Loucy (cell line): ENCODE data around the gene SLC7A6OS.

Experiments used
- H2AFZ ChIP-seq: fragments of 200-600 bp; sonication (generic); 2 replicates; pipeline ENCODE4 v1.6.0; 2016; ENCODE audit warnings: antibody characterized with exemption, mild to moderate bottlenecking, low read length, moderate library complexity
- H3F3A ChIP-seq: fragments of 200-600 bp; 2 replicates; pipeline ENCODE4 v1.6.0; 2016; ENCODE audit warnings: antibody characterized with exemption, low read depth, mild to moderate bottlenecking
- H3K27me3 ChIP-seq: fragments of 200-600 bp; sonication (generic); 2 replicates; pipeline ENCODE4 v1.6.1; 2014; ENCODE audit warnings: low read length, mild to moderate bottlenecking; ENCODE audit not compliant: insufficient read depth, poor library complexity, severe bottlenecking
- H3K36me3 ChIP-seq: fragments of 200-600 bp; sonication (generic); 2 replicates; pipeline ENCODE4 v1.6.1; 2016; ENCODE audit warnings: low read length; ENCODE audit not compliant: insufficient read depth
- H3K4me1 ChIP-seq: fragments of 200-600 bp; sonication (generic); 2 replicates; pipeline ENCODE4 v1.5.1; 2014; ENCODE audit warnings: low read length, mild to moderate bottlenecking; ENCODE audit not compliant: insufficient read depth, poor library complexity, severe bottlenecking
- H3K4me2 ChIP-seq: fragments of 200-600 bp; sonication (generic); 2 replicates; pipeline ENCODE4 v1.6.0; 2014; ENCODE audit warnings: antibody characterized with exemption, low read length, low read depth, mild to moderate bottlenecking; ENCODE audit not compliant: poor library complexity, severe bottlenecking
- H3K4me3 ChIP-seq: fragments of 200-600 bp; sonication (generic); 2 replicates; pipeline ENCODE4 v1.5.1; 2014; ENCODE audit warnings: low read length, mild to moderate bottlenecking, mixed read lengths; ENCODE audit not compliant: poor library complexity, severe bottlenecking
- H3K79me2 ChIP-seq: fragments of 200-600 bp; sonication (generic); 2 replicates; pipeline ENCODE4 v1.6.1; 2014; ENCODE audit warnings: low read length; ENCODE audit not compliant: insufficient read depth
- H3K9ac ChIP-seq: fragments of 200-600 bp; sonication (generic); 2 replicates; pipeline ENCODE4 v1.6.0; 2014; ENCODE audit warnings: mild to moderate bottlenecking, low read depth, low read length, moderate library complexity; ENCODE audit not compliant: poor library complexity, severe bottlenecking
- H3K9me2 ChIP-seq: fragments of 200-600 bp; sonication (generic); replicated peaks from 2 replicates; pipeline ENCODE4 v1.6.1; 2016; ENCODE audit warnings: low read depth, low read length, mixed read lengths
- H3K9me3 ChIP-seq: fragments of 200-600 bp; sonication (generic); 2 replicates; pipeline ENCODE4 v1.6.1; 2014; ENCODE audit warnings: mild to moderate bottlenecking, antibody characterized with exemption, low read length, low read depth; ENCODE audit not compliant: insufficient read depth
- H4K20me1 ChIP-seq: fragments of 200-600 bp; sonication (generic); 2 replicates; pipeline ENCODE4 v1.6.0; 2014; ENCODE audit warnings: antibody characterized with exemption, low read length, mild to moderate bottlenecking; ENCODE audit not compliant: insufficient read depth, poor library complexity, severe bottlenecking
- CTCF ChIP-seq: fragments of 200-600 bp; sonication (generic); conservative IDR thresholded peaks from 2 replicates; pipeline ENCODE4 v1.5.1; 2014; ENCODE audit warnings: mild to moderate bottlenecking, antibody characterized with exemption, low read length
- EZH2phosphoT487 ChIP-seq: fragments of 200-600 bp; IDR thresholded peaks from 2 replicates; pipeline ENCODE4 v1.6.1; 2018; ENCODE audit warnings: antibody characterized with exemption, mild to moderate bottlenecking, moderate library complexity, borderline replicate concordance

The SLC7A6OS gene

DNA sequence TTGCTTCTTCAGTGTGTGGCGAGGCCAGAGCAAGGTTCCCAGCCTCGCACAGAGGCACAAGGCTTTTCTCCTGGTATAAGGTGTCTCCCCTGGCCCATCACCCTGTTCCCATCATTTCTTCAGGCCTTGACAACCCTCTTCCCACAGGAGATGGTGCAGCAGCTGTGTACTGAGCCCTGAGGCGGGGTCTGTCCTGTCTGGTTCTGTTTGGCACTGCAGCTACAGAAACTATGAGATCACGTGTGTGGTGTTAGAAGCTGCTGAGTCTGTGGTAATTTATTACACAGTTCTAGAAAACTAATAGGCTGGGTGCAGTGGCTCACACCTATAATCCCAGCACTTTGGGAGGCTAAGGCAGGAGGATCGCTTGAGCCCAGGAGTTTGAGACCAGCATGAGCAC is 58.4 kb downstream of the SLC7A6OS start:
- Histone ChIP-seq H3F3A (no peaks in the 10 kb centered on the region), H2AFZ (no peak overlapping the region), H3K36me3 (peaks cover 13% of the 10 kb centered on the region; the same call in 1 of the 2 replicates), H3K27me3 (no peaks in the 10 kb centered on the region), H3K79me2 (no peaks in the 10 kb centered on the region), H3K4me2 (no peak overlapping the region), H3K9me2 (no peaks in the 10 kb centered on the region), H4K20me1 (no peaks in the 10 kb centered on the region), H3K4me3 (no peak overlapping the region), H3K4me1 (peaks cover 20% of the 10 kb centered on the region), H3K9me3 (no peaks in the 10 kb centered on the region), H3K9ac (no peak overlapping the region)
- no peak for TF ChIP-seq EZH2phosphoT487

DNA sequence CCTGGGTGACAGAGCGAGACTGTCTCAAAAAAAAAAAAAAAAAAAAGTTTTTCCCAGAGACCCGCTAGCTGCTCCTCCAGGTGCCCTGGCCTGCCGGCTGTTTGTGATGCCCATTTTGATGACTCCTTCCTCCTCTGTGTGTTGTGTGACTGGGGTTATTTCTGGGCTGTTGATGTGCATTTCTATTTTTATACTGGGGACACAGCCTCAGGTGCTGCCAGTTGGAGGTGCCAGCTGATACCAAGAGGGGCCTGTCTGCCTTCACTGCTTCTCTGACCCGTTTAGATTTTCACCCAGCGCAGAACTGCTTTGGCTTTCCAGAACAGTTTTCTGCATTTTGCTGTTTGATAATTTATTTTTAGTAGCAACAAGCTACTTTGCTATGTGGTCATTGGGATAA is 58.9 kb downstream of the SLC7A6OS start:
- Histone ChIP-seq H3K27me3 (no peaks in the 10 kb centered on the region), H3K4me2 (no peak overlapping the region), H3K36me3 (peaks cover 13% of the 10 kb centered on the region; the same call in 1 of the 2 replicates), H3K4me3 (no peak overlapping the region), H4K20me1 (no peaks in the 10 kb centered on the region), H3K9me2 (no peaks in the 10 kb centered on the region), H3K9me3 (no peaks in the 10 kb centered on the region), H3F3A (no peaks in the 10 kb centered on the region), H3K9ac (no peak overlapping the region), H3K79me2 (no peaks in the 10 kb centered on the region), H3K4me1 (peaks cover 21% of the 10 kb centered on the region), H2AFZ (no peak overlapping the region)
- TF ChIP-seq EZH2phosphoT487 (no peak), CTCF (no peak)

- Histone ChIP-seq H3K9me3 (no peaks in the 10 kb centered on the region), H2AFZ (no peak overlapping the region), H3K9me2 (no peaks in the 10 kb centered on the region), H4K20me1 (no peaks in the 10 kb centered on the region), H3F3A (no peaks in the 10 kb centered on the region), H3K79me2 (peaks cover 5% of the 10 kb centered on the region; the same call in 1 of the 2 replicates), H3K36me3 (peaks cover 12% of the 10 kb centered on the region; the same call in 1 of the 2 replicates), H3K4me3 (no peak overlapping the region), H3K4me1 (peaks cover 22% of the 10 kb centered on the region), H3K4me2 (no peak overlapping the region), H3K27me3 (no peaks in the 10 kb centered on the region), H3K9ac (no peak overlapping the region)
- TF ChIP-seq EZH2phosphoT487 (no peak), CTCF (no peak)
Measured at GRCh38 chr16:68250951-68251350, 59.8 kb downstream of the SLC7A6OS start.

GRCh38 chr16:68249371-68249770 is 61.4 kb downstream of the SLC7A6OS start:
- H3K4me3 ChIP-seq = no peak overlapping the region
- no peaks in the 10 kb centered on the region for H3K27me3 ChIP-seq
- H3K36me3 ChIP-seq = no peaks in the 10 kb centered on the region
- peaks cover 10% of the 10 kb centered on the region; the same call in 1 of the 2 replicates for H3K79me2 ChIP-seq
- no peaks in the 10 kb centered on the region for H4K20me1 ChIP-seq
- H3K9ac ChIP-seq = no peak overlapping the region
- H3K4me1 ChIP-seq = peaks cover 22% of the 10 kb centered on the region
- H2AFZ ChIP-seq = no peak overlapping the region
- H3K9me2 ChIP-seq = no peaks in the 10 kb centered on the region
- H3K4me2 ChIP-seq = no peak overlapping the region
- TF ChIP-seq CTCF = no peak
- no peak for TF ChIP-seq EZH2phosphoT487
- H3F3A ChIP-seq = no peaks in the 10 kb centered on the region
- H3K9me3 ChIP-seq = no peaks in the 10 kb centered on the region
